CD4-positive, alpha-beta T cell treated with Interleukin-15 for 4 hours (primary cell): ENCODE results near the gene CRIM1.
"Not testable (repeated sequence)": the region's sequence is repeated elsewhere in the genome, so short reads cannot be mapped to it uniquely, and the experiment has no call there.

Experiments used
- DNase-seq: peaks from one replicate; pipeline ENCODE4 v3.0.0-alpha.2; 2020; ENCODE audit warnings: low spot score

Gene CRIM1

DNA sequence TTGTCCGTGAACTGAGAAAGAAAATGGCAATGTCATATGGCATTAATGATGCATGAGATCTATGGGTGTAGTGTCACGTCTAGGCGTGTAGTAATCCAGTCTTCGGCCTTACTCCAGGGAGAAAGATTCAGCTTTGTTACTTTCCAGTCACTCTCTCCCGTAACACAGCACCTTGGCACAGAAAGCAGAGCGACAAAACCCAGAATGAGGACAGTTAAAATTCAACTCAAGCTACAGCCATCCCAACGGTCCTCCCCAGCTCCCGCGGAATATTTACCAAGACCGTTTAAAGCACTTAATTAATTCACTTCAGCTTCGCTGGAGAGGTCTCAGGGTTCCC, 797 bp upstream of the CRIM1 start:
- no peak for DNase-seq

DNA sequence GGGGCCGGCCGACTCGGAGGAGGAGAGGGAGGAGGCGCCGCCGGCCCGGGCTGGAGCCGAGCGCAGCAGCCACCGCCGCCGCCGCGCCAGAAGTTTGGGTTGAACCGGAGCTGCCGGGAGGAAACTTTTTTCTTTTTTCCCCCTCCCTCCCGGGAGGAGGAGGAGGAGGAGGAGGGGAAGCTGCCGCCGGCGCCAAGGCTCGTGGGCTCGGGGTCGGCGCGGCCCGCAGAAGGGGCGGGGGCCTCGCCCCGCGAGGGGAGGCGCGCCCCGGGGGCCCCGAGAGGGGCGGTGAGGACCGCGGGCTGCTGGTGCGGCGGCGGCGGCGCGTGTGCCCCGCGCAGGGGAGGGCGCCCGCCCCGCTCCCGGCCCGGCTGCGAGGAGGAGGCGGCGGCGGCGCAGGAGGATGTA, 316 bp downstream of the CRIM1 start:
- no peak for DNase-seq

DNA sequence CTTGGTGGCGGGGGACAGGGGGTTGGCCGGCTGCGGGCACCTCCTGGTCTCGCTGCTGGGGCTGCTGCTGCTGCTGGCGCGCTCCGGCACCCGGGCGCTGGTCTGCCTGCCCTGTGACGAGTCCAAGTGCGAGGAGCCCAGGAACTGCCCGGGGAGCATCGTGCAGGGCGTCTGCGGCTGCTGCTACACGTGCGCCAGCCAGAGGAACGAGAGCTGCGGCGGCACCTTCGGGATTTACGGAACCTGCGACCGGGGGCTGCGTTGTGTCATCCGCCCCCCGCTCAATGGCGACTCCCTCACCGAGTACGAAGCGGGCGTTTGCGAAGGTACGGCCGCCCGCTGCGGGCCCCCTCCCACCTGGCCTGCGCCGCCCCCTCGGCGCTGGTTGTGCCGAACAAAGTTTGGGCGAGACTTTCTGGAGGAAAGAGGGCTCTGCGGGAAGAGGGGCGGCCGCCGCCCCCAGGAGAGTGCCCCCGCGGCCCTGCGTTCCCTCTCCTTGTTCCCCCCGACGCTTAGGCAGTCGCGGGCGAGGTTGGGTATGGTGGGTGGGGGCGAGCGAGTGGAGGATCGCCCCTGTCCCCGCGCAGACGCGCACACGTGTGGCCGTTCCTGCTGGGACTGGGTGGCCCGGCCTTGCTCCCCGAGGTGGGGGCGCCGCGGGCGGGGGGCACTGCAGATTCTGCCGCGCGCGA, 866 bp downstream of the CRIM1 start:
- peak; percentile 18 for DNase-seq

DNA sequence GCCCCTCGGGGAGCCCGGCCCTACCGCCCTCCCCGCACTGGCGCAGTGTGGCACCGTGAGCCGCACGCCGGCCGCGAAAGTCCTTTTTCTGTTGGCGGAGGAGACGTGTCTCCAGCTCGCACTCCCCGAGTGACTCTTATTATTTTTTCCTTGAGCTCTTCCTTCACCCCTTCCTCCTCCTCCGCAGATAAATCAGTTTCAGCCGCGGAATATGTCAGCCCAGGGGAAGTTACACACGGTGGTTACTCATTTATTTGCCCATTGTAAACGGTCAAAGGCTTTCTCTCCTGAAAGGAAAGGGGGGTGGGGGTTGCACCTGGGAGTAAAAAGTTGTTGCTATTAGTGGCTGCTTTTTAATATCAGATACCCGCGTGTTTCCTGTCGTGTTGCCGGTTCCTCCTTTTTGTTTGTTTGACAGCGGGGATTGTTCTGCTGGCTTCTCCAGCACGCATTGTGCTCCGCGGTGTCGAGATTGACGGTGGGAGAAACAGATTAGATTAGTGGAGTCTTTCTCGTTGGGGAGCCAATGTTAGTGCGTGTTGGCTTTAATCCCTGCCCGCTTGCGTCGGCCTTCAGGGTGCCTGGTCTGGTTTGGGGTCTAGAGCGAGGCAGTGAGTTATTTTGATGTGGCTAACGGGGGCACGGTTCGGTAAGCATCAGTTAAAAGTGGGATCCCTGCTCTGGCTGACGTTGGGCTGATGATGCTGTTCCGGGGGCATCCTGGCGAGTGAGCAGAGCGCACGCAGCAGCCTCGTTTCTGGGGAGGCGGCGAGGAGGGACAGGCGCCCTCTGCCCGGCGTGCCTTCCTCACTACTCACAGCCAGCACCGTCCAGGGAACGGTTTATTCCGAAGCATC, 1.6 kb downstream of the CRIM1 start:
- no peak for DNase-seq

DNA sequence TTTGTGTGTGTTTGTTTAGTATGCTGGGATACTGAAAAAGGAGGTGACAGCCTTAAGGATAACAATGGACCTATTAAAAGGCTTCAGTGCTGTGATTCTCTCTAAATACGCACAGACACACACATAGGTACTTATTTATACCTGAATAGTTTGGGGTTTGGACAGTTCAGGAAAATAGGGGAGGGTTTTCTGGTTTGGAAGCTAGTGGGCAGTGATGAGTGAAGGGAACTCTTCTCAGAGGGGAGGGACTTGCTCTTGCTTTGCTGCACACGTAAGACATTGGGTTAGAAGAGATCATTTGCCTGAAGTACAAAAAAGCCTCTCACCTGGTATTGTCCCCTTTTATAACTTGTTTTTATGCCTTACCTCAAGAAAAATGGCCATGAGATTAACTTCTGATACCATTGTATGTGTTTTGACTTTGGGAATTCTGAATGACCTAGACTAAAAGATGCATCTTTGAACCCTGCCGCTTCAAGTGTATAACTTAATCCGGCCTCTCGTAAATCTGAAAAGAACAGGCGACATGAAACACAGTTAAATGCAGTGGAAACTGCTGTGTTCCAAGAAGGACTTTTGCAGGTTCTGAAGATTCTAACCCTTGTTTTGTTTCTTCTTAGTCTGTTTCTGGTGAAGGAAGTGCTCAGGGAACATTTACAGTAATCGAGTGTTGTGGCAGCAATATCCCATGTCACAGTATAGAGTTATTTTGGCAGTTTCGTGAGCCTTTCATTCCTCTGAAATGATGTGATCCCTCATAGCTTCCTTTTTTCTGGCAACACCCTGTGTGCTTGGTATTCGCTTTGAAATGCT, 2.5 kb downstream of the CRIM1 start:
- DNase-seq: no peak

DNA sequence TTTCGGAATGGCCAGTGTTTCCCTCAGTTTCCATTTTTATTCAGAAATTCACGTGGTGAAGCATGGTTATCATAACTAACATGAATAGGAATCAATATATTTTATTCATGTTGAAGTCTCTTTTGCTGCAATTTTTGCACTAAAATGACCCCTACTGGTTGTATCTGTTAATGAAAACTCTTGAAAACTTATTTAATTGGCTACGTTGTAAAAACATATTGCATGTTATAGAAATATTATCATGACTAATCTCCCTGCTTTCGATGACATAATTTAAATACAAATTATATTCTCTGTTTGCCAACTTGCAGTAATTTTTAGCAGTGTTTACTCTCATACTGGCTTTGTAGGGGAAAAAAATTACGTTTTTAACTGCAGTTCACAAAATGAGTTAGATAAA, 3.5 kb downstream of the CRIM1 start:
- peak; percentile 24 for DNase-seq

DNA sequence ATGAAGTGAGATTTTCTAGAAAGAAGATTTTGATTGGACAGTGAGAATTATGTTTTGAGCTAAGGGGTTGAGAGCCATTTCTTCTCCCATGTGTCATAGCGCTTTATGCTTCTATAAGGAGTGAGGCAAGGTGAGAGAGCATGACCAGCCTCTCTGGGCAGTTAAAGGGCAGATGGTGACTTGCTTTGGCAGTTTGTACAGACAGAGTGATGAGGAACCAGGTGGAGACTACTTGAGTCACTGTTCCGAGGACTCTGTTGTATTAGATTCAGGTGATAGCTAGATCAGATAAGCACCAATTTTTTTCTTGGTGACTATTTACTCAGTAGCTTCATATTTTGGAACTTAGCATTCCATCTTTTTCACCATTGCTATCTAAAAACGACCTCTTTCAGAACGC, 4.5 kb downstream of the CRIM1 start:
- no peak for DNase-seq

DNA sequence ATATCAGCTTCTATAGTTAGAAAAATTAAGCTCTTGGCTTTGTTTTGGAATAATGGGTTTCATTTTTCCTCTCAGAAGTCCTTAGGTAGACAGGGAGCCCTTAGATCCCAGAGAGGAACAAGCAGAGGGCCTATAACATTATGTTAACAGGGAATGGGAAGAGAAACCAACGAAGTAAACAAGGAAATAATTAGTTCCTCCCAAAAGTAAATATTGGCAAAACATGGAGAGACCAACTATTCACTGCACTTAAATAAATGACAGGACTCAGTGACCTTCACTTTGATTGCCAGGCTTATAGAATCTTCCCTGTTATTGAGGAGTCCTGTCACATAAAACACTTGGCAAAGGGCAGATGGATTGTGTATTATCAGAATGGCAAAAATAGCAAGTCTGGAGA, 5.3 kb downstream of the CRIM1 start:
- no peak for DNase-seq

DNA sequence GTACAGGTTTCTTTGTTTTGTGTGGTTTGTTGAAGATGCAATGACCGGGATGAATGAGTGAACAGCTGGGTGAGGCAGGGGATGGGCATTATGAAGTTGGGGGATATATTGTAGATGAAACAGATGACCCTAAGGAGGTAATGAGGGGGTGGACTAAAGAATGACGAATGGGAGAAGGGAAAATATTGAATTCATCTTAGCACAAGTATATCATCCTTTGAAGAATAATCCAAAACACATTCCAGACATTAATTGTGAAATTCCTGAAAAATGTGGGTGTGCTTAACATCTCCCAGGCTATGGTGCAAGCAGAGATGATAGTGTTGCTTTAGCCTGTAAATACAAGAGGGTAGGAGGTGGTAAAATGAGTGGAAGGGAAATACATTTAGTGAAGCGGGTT, 5.8 kb downstream of the CRIM1 start:
- no peak for DNase-seq

DNA sequence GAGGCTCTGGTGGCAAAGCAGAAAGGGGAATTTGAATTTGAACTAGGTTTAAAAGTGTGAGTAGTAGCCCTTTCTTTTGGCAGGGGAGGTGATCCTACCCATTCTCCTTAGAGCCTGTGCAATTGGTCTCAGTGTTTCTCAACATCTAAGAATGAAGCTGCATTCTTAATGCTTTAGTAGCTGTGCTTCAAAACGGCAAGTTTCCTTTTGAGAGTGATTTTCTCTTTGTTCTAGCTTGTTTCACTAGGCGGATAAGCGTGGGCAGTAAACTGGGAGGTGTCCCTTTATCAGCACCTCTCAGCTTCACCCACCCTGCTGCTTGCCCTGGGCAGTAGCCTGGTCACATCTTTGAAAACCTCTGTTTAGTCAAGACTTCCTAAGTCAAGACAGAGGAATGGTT, 6.7 kb downstream of the CRIM1 start:
- DNase-seq: no peak

DNA sequence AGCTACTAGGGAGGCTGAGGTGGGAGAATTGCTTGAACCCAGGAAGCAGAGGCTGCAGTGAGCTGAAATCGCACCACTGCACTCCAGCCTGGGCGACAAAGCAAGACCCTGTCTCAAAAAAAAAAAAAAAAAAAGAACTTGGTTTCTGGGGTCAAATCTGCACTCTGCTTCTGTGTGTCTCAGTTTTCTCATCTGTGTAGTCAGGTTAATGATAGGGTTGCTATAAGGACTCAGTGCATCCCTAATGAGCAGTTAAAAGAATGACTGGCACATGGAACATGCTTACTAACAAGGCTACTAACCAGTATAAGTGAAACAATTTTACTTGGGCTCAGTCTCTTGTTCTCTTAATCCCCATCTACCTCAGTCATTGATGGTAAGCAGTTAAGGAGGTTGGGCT, 7.5 kb downstream of the CRIM1 start:
- not testable (repeated sequence) for DNase-seq

DNA sequence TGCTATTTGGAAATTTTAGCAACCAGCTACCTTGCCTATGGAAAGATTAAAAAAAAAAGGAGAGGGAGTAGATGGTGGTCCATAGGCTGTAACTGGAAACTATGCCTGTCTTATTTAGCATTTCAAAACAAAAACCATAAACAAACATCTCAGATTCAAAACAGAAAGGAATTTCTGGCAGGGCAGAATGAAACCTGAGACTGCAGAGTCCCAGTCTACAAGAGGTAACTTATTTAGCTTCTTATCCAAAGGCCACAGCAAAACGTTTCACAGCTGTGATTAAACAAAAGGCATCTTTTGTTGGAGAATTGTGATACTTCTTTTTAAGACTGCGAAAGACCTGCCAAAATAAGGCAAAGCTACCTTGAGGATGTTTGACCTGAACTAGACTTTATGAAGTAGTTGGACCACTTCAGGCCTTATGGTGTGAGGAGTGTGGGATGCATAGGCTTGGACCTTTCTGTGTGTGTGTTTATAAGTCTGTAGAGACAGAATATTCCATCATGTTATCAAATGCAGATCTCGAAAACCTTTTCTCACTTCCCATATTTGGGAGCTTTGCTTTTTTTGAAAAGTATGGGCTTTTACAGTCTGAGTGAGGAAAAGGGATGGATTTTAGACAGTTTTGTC, 11.0 kb downstream of the CRIM1 start:
- DNase-seq: no peak

DNA sequence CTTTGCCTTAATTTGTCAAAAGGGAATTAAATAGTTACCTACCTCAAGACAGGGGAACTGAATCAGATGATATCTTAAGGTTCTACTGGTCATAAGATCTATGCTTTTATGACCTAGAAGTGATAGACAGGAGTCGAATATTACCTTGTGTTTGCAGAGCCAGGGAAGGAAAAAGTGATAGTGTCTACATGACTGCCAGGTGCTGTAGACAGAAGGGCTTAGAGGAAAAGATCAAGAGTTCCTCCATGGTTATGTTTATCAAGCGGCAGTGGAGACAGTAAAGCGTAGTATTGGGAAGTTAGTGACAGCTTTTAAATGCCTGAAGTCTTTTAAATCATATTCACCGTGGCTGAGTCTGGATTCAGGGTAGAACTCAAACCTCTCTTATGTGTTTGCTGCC, 11.9 kb downstream of the CRIM1 start:
- no peak for DNase-seq

DNA sequence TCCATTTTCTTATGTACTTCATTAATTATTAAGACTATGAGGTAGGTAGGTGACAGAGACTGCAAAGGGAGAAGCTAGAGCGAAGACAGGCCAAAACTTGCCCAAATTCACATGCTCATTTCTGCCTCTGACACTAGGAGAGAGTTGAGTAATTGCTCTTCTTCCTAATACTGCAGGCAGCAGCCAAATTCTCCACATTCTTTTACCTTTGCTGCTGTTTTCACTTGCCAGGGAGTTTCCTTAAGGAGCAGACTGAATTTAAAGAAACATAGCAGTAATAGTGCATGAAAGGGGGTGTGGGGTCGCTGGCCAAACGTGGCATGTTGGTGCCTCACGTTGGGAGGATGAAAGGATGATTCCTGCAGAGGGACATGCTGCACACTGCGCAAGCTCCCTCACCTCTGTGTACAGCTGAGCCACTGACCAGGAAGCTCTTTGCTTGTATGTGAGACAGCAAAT, 12.3 kb downstream of the CRIM1 start:
- DNase-seq: no peak

DNA sequence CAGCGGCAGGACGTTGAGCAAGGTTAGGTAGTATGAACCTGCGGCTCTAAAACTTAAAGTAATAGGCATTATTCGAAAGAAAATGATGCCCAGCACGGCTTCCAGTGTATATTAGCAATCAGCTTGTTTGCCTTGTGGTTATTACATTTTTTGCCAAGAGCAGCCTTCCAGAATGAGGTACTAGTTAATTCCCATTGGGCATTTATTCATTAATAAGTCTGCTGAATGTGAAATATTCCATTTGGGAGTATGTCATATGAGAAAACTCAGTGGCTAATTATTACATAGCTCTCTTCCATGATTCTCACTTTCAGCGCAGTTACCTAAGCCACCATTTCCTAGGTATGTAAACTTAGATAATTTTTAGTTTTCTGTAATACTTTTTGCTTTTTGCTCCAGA, 12.9 kb downstream of the CRIM1 start:
- no peak for DNase-seq

DNA sequence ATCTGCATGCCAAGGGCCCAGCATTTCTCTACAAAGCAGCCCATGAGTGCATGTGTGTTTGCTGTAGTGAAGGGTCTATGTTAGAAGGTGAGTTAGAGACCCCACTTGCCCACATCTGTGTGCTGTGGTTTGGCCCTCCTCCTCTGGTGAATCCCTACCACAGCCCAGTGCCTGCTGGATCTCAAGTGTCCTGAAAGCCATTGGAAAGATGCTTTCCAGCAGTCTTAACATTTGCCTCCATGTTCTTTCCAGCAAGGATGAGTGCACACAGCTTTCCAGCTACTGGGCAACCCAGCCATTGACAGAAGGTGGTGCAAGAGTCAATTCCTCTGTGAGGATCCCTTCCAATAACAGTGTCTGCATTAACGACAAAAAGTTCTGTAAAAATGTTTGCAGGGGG, 13.6 kb downstream of the CRIM1 start:
- DNase-seq: no peak

DNA sequence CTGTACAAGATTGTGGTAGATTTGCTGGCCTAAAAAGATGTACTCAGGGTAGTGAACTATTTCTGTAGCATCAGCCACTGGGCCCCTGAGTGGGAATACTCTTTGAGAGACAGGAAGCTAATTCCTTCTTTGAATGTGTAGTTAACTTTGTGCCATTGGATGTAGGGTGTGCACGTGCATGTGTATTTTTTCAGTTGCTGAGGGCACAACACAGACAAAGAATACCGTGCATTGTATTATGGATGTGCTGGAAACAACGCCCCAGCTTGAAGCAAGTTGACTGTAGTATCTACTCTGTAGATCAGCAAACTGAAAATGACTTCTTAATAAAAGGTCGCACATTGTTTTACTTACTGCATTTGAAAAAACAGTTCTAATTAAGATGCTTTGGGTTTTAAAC, 14.1 kb downstream of the CRIM1 start:
- no peak for DNase-seq

DNA sequence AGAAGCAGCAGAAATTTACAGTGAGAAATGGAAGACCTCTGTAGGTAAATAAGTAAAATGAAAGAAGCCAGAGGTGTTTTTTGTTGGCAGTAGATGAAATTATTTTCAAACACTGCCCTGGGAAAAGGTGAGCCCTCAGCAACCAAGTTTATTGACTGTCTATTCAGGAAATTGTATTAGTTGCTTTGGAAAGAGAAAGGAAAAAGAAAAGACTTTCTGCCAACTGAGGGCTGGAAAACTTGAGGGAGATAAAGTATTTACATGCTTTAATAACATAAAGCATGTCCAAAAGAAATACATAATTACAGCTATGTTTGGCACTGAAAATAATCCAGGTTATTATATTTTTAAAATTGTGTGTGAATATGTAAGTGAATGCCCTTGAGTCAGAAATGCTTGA, 14.7 kb downstream of the CRIM1 start:
- no peak for DNase-seq

DNA sequence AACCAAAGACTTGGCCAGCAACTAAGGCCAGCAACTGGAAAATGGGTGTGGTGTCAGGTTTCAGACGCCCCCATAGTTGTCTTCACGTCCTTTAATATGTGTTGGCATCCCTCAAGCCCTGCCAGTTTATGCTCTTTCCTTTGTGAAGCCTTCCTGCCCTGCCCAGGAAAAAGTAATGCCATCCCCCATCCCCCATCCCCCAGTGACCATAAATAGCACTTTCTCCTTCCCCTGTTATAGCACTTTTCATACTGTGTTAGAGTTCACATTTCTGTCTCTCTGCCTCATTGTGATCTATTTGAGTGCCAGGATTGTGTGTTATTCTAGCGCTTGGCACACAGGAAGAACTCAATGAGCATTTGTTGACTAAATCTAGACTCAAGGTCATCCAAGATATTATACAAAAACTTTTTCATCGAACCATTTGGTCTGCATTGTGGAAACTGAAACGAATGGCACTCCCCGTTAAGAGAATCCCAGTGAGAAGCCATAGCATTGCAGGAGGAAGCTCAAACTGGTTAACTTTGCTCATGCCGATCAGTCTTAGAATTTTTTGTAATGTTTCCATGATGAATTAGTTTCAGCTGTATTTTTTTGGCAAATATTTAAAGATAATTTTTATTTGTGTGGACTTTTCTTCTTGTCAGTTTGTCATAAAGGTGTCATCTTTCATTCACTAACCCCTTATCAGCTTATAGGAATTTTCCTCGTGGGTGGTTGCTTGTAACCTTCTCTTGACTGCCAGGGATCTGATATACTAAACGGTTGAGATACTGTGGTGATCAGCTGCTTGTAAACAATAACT, 15.7 kb downstream of the CRIM1 start:
- no peak for DNase-seq

DNA sequence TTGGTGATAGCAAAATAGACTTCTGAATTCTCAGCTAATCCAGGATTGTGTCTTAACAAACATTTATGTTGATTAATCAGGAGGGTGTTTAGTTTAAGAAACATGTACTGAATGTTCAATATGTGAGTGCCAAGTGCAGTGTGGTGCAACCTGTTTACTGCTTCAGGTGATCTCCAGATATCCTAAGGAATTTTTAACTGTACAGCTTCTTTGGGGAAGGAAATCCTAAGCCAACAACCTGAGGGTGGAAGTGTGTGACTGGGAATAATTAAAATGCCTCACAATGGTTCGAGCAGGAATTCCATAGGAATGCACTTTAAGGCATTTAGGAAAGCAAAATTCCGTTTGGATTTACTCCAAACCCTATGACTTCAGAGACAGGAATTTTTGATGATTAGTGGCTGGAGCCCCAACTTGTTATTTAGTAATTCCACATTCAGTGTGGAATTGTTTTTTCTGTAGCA, 16.4 kb downstream of the CRIM1 start:
- no peak for DNase-seq

DNA sequence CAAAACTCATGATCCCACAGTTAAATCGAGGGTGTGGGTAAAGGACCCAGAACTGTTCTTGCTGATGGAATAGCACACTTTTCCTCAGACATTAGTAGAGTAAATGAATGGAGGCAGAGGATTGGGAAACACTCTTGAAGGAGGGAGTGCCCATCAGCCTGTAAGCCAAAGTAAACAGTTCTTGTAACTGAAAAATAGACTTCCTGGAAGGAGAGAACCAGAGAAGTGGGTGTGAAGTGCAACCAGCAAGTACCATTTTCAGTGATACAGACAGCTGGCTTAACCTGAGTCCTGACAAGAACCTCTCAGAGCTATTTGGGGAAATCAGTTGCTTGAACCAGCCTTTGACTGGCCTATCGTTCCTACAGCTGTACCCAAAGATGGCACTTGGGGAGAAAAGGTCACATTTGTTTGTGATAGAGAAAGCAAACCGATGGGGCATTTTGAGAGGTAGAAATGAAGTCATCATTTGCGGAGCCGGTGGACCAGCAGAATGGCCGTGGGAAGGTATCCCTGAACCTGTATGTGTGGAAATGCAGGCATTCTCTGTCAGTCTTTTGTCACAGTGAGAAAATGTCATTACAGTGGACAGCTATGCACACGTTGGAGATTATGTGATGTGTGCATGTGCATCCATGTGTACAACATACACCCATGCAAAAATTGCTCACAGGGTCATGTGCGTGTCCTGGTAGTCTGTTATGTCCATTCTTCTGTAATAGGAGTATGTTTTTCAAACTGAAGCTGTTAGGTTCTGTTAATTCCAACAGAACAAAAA, 17.8 kb downstream of the CRIM1 start:
- DNase-seq: no peak
